Type B pancreatic cell (in vitro differentiated cells): ENCODE results near the gene FLT1. TPM values are rescaled to one million over a fixed set of nuclear protein-coding genes. Genes with fewer than 3 reads are reported as not detected.

Source experiments
- DNase-seq: peaks from one replicate; pipeline ENCODE4 v3.0.0; 2021; ENCODE audit warnings: mixed read lengths; ENCODE audit not compliant: unreplicated experiment; ENCODE audit errors: extremely low spot score
- H3K27ac Mint-ChIP-seq: 2 replicates; pipeline ENCODE4 v1.8.0; 2021; ENCODE audit warnings: mild to moderate bottlenecking, mixed read lengths
- H3K27me3 Mint-ChIP-seq: 2 replicates; pipeline ENCODE4 v1.8.0; 2021; ENCODE audit warnings: mixed read lengths
- H3K36me3 Mint-ChIP-seq: 2 replicates; pipeline ENCODE4 v1.8.0; 2021; ENCODE audit warnings: mixed read lengths
- H3K4me1 Mint-ChIP-seq: one replicate; pipeline ENCODE4 v1.8.0; 2021; ENCODE audit warnings: mixed read lengths; ENCODE audit not compliant: unreplicated experiment
- H3K4me3 Mint-ChIP-seq: 2 replicates; pipeline ENCODE4 v1.8.0; 2021; ENCODE audit warnings: mild to moderate bottlenecking, mixed read lengths
- H3K9me3 Mint-ChIP-seq: 2 replicates; pipeline ENCODE4 v1.8.0; 2021; ENCODE audit warnings: mixed read lengths
- CTCF ChIP-seq: fragments of 200-600 bp; sonication (generic); conservative IDR thresholded peaks from 2 replicates; pipeline ENCODE4 v1.5.0; 2021; ENCODE audit warnings: antibody characterized with exemption, mild to moderate bottlenecking
- total RNA-seq: library from RNA; stranded (reverse); gene quantifications from 2 replicates; pipeline ENCODE4 v1.2.1, GENCODE V29; 2021; ENCODE audit warnings: low replicate concordance

Gene FLT1
- total RNA-seq, 1 donor from 2014 or later, result 1.3 TPM

DNA sequence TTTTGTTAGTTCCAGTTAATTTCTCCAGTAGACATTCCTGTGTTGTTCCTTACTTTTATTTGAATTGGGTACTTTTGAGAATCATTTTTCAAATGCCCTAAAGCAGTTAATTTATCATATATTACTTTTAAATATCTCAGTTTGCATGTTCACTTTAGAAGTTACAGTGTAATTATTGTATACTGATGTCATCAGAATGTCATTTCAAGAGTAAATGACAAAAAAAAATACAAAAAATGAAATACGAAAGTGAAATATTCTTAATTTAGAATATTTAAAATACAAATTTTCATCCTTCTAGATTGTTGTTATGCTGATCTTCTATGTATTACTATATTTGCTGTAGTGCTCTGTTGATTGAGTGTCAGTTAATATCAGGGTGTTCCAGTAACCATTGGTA lies 242.4 kb downstream of the FLT1 start:
- Mint-ChIP-seq H3K4me1 (no peaks in the 10 kb centered on the region), H3K9me3 (no peaks in the 10 kb centered on the region), H3K4me3 (no peak overlapping the region), H3K27me3 (no peaks in the 10 kb centered on the region), H3K27ac (no peak overlapping the region), H3K36me3 (peaks cover 38% of the 10 kb centered on the region)
- DNase-seq, result no peak
- TF ChIP-seq CTCF, result no peak

- TF ChIP-seq CTCF, result no peak
- H3K36me3 Mint-ChIP-seq, result peaks cover 32% of the 10 kb centered on the region
- no peaks in the 10 kb centered on the region for H3K4me1 Mint-ChIP-seq
- no peak overlapping the region for H3K27ac Mint-ChIP-seq
- H3K27me3 Mint-ChIP-seq, result no peaks in the 10 kb centered on the region
- no peak overlapping the region for H3K4me3 Mint-ChIP-seq
- H3K9me3 Mint-ChIP-seq, result no peaks in the 10 kb centered on the region
- DNase-seq, result no peak
Measured at GRCh38 chr13:28251466-28251865, 243.5 kb downstream of the FLT1 start.

GRCh38 chr13:28250542-28250941 lies 244.4 kb downstream of the FLT1 start:
- H3K4me3 Mint-ChIP-seq, result no peak overlapping the region
- no peaks in the 10 kb centered on the region for H3K9me3 Mint-ChIP-seq
- no peak overlapping the region for H3K27ac Mint-ChIP-seq
- H3K36me3 Mint-ChIP-seq, result peaks cover 34% of the 10 kb centered on the region
- no peak for DNase-seq
- no peaks in the 10 kb centered on the region for H3K4me1 Mint-ChIP-seq
- H3K27me3 Mint-ChIP-seq, result no peaks in the 10 kb centered on the region
- no peak for TF ChIP-seq CTCF

Other genes starting within 250 kb of the FLT1 start
- 59.4 and 65.0 TPM in 2 replicates for gene POMP, start 164.0 kb upstream of the FLT1 start, total RNA-seq
- 2.8 and 5.5 TPM in 2 replicates for gene SLC46A3, start 223.8 kb upstream of the FLT1 start, total RNA-seq